Activated CD4-positive, alpha-beta T cell treated with anti-CD3 and anti-CD28 coated beads, Interleukin-2, Interleukin-6, amounts not matched to agents 100 ng/mL and 50 ng/mL, durations not matched to agents 16 hours and 8 hours (primary cell): ENCODE data around the gene NECTIN1.

Experiments used
- DNase-seq: peaks from one replicate; pipeline ENCODE4 v3.0.0-alpha.2; 2020

NECTIN1 gene

DNA sequence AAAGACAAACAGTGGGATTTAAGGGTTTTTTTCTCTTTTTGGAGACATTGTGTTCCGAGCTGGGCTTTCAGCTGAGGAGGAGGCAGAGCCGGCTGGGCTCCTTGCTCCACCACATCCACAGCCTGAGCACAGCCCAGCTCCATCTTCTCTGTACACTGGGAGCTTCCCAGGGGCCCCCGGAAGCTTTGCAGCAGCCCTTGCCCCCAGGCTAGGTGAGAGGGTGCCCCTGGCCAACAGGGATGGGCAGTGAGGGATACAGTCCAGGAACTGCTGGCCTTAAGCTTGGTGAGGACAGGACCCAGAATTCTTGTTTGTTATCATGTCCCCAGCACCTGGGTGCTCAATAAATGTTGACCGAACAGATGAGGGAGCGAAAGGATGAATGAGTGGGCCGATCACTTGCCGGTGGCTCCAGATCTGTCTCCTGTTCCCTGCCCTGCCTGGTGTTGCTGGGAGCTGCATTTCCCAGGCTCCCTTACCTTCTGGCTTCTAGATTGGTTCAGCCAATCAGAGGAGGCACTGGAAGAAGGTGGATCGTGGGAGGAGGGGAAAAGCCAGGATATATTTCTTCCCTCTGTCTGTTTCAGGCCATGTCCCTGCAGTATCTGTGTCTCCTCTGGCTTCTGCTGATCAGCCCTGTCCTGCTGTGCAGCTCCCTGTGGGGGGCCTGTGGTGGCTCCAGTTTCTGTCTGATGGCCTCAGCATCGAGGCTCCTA is 26.5 kb upstream of the NECTIN1 start:
- no peak for DNase-seq

DNA sequence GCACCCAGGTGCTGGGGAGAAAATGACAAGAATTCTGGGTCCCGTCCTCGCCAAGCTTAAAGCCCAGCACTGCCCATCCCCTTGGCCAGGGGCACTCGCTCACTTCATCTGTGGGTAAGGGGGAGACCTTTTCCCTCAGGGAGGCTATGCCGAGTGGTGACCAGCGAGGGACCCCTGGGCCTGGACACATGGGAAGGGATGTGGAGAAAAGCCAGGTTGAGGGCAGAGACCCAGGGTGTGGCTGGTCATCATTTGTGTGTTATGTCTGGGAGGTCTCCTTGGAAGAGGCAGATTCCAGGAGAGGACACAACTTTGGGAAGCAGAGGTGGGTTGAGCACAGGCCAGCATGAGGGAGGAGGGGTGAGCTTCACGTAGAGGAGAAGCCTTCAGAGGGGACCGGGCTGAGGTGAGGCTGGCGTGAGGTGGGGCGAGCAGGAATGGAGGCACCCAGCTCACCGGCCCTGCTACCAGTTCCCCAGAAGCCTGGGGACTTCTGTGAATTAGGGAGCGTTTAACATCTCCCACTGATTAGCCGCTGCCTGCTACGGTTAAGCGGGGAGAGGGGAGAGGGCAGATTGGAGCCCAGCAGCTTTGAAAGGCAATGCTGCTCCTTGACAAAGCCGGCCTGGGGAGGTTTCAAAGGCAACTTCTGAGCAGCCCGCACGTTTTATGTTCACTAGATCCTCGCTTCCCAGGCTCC is 25.8 kb upstream of the NECTIN1 start:
- DNase-seq = no peak

DNA sequence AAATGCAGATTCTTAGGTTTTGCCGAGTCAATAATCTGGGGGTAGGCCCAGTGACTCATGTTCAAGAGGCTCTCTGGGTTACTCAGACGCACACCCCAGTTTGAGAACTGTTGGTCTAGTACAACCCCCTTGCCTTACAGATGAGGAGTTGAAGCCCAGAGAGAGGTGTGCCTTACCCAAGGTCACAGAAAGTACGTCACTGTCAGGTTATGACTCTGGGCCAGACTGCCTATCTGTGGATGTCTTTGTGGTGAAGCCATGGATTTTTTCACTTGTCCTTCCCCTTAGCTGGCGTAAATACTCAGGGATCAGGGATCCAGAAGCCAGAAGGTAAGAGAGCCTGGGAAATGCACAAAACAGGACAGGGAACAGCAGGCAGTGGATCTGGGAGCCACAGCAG is 25.2 kb upstream of the NECTIN1 start:
- no peak for DNase-seq

DNA sequence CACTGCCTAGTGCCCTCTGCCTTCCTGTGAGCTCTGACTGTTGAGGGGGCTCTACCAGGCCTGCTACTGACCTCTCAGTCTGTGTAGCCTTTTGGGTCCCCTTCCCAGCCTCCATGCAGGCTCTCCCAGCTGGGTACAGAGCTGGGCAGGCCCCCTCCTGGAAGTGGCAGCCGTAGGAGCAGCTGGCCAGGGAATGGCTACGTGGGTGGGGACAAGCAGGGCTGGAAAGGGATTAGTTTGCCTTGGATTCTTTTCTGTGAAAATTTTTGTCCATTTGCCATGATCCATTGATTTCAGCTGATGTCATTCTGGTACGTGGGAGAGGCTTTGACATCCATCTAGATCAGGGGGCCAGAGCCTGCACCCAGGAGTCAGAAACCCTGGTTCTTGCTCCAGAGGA is 23.9 kb upstream of the NECTIN1 start:
- no peak for DNase-seq

DNA sequence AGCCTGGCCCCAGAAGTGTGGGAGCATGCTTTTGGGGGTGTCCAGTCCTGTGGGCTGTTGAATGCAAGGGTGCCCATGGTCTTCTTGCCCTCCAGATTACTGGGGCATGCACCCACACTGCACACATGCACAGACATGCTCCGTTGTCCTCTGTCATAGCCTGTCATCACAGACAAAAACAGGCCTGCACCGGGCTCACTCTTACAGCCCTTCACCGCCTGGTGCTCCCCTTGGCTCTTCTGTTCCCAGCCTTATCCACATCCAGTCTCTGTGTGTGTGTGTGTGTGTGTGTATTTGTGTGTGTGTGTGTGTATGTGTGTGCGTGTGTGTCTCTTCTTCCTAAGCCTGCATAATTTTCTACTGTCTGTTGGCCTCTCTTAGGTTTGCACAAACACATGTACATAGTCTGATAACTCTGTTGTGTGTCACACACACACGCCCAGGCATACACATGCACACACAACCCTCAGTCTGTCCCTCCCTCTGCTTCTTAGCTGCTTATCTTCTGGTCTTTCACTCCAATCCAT is 23.4 kb upstream of the NECTIN1 start:
- no peak for DNase-seq

DNA sequence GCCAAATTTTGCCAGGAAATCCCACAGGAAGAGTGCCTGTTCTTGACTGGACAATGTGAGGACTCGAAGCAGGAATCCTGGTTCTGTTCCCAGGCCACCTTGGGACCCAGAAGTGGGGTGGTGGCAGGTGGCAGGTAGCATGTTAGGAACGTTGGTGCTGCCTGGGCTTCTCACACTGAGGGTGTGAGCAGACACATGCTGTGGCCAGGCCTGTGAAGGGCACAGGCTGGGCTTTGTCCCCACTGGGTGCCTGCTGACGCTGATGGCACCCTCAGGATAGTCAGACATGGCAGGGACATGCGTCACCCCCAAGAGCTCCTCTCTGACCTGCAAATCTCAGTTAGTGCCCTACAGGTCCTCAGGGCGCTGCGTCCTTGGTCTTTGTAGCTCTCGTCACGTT is 21.1 kb upstream of the NECTIN1 start:
- DNase-seq = no peak

DNA sequence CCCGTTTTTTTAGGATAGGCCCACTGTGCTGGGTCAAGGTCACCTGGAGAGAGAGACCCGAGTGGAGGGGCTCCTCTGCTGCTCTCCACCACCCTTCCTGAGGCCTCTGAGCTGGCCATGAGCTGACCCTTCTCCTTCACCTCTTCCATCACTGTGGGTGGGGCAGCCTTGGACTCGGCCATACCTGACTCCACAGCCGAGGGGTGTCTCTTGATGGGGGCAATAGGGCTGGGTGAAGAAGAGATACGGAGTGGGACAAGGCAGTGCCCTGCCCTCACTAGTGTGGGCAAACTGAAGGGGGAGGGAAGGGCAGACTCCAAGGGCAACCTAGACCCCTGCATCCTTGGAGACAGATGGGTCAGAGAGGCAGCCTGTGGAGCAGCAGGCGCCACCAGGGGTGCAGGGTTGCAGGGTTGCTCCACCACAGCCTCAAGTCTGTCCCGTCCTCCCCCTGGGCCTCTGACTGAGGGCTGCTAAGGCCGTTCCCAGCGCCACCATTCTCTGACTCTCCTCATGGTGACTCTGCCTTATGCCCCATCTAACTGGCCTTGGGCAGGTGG is 20.1 kb upstream of the NECTIN1 start:
- DNase-seq = no peak

DNA sequence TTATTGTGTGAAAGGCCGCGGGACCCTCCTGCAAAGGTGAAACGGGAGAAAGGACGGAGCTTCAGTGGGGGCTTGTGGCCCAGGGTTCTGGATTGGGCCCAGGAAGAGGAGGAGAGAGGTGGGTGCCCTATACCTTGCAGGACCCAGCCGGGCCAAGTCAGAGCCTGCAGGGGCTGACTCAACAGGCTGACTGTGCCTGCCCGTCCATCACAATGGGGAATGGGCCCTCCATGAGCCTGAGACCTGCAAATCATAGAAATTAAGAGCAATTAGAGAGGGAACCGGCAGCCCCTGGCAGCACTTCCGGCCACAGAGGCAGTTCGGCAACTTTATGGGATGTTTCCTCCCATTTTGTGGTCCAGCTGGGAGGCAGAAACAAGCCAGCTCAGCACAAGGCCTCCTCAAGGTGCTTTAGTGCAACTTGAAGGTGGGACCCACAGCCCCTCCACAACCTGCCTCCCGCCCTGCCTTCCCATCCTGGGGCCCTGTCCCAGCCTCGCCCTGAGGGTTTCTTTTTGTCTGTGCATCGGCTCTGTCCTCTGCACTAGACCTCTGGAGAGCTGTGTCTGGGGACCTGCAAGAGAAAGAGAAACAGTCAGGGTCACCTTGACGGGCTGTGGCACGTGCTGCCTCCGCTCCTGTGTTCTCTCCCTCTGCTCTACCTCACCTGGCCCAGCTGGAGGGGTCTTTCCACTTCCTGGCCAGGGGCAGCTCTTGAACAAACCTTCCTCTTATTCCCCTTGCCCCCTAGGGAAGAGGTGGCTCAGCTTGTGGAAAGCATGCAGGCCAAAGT is 19.1 kb upstream of the NECTIN1 start:
- DNase-seq = no peak

DNA sequence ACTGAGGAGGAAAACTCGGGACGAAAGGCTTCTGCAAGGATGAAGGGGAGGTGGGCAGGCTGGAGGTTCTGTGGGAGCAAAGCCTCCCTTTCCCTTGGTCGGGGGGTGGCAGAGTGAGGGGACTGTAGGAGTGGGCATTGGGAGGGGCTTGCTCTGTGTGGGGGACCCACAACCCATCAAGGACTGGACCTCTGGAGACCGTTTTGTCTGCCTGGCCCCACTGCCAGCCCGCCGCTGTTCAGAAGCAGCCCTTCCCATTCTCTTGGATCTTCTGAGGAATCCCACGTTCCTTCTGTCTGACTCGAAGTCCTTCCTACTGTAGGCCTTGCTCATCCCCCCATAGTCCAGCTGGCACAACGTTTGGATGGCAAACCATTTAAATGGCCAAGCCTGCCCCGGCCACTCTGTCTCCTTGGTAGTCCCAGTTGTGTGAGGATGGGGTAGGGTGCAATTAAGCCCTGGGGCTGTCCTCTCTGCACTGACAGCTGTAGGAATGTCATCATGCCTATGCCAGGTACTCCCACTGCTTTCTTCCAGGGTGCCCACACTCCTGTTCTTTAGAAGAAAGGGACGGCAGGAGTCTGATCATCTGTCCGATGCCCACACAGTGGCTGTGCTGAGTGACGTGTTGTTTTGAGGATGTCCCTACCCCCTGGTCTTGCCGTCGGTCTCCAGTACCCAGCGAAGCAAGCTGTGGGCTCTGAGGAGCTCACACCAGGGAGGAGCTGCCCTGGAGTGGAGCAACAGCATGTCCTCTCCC is 17.0 kb upstream of the NECTIN1 start:
- DNase-seq = no peak

DNA sequence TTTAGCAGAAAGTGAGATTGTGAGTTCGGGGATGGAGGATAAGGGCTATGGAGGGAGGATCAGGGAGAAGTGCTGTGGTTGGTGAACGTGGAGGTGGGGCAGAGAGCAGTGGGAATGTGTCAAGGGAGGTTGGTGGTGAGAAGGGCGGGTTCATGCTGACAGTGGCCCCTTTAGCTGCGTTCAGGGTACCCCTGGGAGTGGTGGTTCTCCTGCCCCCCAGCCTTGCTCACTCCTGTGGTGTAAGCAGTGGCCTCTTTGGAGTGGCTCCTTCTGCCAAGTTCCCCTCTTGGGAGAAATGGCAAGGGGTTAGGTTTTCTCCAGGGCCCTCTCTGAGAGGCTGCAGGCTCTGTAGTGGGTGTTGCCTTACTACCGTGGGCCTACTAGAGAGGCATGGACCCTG is 16.1 kb upstream of the NECTIN1 start:
- no peak for DNase-seq

DNA sequence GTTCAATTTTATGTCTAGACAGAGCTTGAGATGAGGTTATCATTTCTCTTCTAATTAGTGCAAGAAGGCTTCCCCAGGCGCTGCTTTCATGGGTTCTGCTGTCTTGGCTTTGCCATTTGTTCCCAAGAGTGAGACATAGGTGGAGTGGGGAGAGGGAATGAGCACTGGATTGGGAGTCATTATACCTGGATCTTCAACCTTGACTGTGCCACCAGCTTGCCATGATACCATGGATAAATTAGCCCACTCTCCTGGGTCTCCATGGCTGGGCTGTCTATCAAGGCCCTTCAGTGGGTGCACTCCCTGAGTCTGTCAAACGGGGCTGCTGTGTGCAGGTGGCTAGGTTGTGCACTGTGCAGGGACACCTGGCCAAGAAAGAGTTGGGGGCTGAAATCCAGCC is 15.6 kb upstream of the NECTIN1 start:
- no peak for DNase-seq

DNA sequence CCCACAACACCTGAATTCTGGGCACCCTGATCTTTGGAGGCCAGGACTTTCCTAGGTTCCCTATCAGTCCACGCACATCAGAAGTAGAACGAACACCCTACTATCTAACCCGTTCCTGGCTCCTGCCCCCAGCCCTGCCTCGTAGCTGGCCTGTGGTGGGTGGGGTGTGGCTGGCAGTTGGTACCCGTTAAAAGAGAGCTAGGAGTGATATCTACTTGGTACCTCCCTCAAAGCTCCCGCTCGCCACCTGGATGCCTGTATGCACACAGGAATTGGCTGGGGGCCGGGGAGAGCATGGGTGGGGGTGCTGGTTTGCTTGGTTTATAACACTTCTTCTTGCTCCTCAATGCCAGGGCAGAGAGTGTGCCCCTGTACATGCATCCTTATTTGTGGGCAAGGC is 14.0 kb upstream of the NECTIN1 start:
- no peak for DNase-seq

DNA sequence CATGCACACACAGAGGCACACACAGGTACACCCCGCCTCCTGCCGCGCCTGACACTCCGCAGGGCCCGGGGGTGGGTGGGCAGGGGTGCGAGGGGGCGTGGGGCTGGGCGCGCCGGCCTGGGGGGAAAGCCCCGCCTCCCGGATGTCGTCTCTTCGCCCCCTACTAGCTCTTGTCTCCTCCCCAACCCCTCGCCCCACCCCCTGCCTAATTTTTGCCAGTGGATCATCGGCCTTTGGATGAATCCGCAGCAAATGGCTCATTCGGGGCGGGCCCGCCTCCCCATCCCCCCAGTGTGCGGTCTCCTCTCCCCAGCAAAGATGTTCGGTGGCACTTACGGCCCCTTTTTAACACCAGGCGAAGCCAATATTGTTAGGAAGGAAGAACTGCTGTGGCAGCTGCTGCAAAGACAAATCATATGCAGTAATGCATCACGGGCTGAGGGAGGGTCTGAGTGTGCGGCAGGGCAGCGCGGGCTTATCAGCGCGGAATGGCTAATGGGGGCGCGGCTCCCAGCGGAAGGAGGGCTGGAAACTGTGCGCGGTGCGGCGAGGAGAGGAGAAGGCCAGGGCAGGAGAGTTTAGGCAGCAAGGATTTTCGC is 13.4 kb upstream of the NECTIN1 start:
- no peak for DNase-seq

DNA sequence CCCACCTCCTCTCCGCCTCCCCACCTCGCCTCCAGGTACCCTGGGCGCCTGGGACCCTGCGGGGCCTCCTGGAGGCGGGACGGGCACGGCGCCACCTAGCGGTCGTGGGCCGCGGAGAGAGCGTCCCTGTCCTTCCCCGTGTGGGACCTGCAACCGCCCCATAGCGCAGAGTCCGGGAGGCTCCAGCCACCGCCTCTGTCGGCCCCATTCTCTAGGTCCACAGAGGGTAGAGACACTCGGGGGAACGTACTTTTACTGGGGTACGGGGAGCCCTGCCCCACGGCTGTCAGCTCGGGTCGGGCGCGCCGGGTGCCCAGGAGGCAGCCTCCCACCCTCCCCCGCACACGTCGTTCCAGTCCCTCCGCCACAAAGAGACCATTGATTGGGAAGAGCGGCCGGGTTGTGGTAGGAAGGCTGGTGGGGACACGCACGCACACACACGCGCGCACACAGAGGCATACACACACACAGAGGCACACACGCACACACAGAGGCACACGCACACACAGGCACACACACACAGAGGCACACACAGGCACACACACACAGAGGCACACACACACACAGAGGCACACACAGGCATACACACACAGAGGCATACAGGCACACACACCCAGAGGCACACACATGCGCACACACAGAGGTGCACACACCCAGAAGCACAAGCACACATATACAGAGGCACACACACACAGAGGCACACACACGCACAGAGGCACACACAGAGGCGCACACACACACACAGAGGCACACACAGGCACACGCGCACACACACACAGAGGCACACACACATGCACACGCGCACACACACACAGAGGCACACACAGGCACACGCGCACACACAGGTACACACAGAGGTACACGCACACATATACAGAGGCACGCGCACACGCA is 12.6 kb upstream of the NECTIN1 start:
- DNase-seq = peak; percentile 61

DNA sequence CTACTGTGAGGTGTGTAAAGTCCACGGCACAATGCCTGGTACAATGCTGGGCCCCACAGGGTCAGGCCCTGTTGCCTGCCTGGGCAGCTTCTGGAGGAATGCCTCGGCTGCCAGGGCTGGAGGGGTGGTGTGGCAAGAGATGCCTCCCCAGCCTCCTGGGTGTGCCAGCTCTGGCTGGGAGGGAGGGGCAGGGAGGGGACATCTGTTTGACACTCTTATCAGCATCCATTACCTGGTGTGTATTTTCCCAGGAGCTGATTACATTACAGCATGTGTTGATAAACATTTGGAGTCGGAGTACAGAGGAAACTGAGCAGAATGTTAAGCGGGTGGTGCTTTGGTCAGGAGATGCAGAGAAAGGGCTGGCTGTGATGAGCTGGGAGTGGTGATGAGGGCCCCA is 11.0 kb upstream of the NECTIN1 start:
- no peak for DNase-seq

DNA sequence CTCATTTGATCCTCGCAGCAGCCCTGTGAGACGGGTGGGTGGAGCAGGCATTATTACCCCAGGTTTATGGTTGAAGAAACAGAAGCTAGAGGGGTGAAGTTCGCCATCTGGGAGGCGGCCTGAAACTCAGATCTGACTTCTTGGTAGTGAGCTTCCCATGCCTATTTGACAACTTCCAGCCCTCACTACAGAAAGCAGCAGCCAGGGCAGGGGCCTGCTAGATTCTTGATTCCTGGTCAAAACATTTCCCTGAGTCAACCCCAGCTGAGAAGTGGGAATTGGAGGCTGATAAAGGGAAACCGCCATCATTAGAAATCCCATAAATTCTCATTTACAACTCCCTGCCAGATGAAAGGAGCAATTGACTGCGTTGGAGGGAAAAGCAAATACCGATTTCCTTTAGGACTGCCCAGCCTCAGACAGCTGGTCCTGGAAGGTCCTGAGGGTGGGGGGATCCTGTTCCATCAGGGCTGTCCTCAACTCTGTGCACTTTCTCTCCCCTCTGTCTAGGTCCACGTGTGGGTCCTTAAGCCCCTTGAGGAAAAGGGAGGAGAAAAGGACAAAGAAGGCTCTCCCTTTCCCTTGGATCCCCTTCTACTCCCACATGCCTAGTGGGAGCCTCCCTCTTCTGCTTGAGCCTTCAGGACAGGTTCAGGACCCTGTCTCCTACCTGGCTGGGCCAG is 10.2 kb upstream of the NECTIN1 start:
- no peak for DNase-seq

DNA sequence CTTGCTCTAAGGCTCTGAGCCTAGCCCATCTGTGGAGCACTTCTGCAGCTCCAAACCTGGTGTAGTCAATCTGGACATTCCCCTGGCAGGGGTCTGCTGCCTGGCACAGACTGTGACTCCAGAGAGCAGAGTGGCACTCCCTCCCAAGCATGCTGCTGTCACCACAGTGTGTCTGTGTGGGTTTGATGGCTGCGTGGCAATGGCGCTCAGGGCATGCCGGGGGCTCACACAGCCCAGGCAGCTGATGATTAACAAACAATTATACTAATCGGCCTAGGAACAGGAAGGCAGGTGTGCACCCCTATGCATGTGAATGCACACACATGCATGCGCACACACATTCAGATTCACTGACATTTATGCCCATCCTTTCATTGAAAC is 9.0 kb upstream of the NECTIN1 start:
- DNase-seq = no peak

DNA sequence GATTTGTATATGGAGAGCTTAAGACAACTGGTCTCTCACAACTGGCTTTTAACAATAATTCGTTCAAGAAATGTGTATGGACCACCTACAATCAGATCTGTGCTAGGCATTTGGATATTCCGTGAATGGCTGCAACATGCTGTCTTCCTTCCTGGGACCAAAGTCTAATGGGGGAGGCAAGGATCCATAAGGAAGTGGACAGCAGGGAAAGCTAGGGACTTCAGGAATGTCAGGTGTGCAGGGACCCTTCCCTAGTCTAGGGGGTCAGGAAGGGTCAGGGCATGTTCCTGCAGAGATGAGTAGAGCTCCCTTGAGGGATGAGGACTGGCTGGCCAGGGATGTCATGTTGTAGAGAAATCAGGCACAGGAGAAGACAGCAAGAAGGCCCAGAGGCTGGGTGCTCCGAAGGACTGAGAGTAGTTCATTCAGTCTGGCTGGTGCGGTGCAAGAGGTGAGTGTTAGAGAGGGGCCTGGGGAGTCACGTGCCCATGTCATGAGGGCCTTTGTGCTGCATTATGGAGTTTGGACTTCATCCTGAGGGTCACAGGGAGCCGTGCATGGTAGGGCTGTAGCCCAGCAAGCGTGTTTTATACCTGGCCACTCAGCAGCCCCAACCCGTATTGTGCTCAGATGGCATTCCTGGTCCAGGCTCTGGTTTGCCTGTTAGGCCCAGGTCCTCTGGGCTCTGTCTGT is 8.5 kb upstream of the NECTIN1 start:
- DNase-seq = no peak

DNA sequence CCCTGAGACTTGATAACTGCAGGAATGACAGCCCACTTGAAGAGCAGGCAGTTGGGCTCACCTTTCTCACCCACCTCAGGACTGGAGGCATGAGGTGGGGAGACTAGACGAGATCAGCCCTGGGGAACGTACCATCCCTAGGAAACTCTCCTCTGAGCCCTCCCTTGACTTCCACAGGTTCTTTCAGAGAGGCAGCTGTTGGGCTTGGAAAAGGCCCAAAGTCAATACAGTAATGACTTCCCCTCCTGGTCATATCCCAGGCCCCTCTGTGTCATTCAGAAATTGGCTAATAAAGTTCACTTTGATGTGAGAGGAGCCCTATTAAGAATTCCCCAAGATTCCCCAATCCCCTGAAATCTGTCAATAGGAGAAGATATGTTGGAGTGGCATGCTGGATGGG is 5.8 kb upstream of the NECTIN1 start:
- DNase-seq = no peak

DNA sequence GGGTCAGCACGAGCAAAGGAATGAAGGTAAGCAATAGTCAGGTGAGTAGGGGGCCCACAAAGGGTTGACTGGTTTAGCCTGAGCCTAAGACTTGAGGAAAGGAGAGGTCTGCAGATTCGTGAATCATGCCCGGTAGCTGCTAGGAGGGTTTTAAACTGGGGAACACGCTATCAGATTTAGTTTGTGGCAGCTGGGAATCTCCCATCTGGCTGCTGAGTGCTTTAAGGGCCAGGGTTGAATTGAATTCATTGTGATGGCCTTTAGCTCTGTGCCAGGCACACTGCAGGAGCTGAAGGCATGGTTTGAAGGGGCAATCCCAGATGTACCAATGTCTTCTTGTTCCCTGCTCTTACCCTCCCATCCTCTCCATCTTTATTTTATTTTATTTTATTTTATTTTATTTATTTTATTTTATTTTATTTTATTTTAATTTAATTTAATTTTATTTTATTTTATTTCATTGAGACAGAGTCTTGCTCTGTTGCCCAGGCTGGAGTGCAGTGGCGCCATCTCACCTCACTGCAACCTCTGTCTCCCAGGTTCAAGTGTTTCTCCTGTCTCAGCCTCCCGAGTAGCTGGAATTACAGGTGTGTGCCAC is 1.9 kb upstream of the NECTIN1 start:
- no peak for DNase-seq
